GM20431 (cell line): ENCODE data around the gene SLC29A2.

Experiments
- in situ Hi-C: fragments of 300-500 bp; cut with MseI, MboI; formaldehyde crosslinking; loops from one replicate; pipeline ENCODE4 v1.15.0; 2020; ENCODE audit warnings: low sequenced_read_pairs; ENCODE audit not compliant: unreplicated experiment

The SLC29A2 gene

GRCh38 chr11:66336234-66337102, 35.1 kb downstream of the SLC29A2 start, which contains the start of gene RIN1:
Gene RIN1 (minus strand): TSS chr11:66336434. CDS start chr11:66336402, 32 bp downstream.
- in situ Hi-C loops, result no loop called here

- in situ Hi-C loops, result no loop called here
These were observed 35.9 kb downstream of the SLC29A2 start for GRCh38 chr11:66335531-66336233.

GRCh38 chr11:66334605-66335442, 36.7 kb downstream of the SLC29A2 start:
- in situ Hi-C loops, result no loop called here

GRCh38 chr11:66333896-66334604, 37.5 kb downstream of the SLC29A2 start:
- in situ Hi-C loops, result no loop called here

GRCh38 chr11:66333220-66333877, 38.2 kb downstream of the SLC29A2 start:
- in situ Hi-C loops, result no loop called here

GRCh38 chr11:66332371-66333219, 39.0 kb downstream of the SLC29A2 start:
- in situ Hi-C loops, result no loop called here

GRCh38 chr11:66331542-66332370, 39.8 kb downstream of the SLC29A2 start:
- in situ Hi-C loops, result no loop called here

- in situ Hi-C loops, result no loop called here
These were observed 40.6 kb downstream of the SLC29A2 start for GRCh38 chr11:66330931-66331330.

GRCh38 chr11:66329165-66329673, 42.3 kb downstream of the SLC29A2 start:
- in situ Hi-C loops, result no loop called here

- in situ Hi-C loops, result no loop called here
These were observed 43.0 kb downstream of the SLC29A2 start for GRCh38 chr11:66328302-66329144.

GRCh38 chr11:66328031-66328301, 43.6 kb downstream of the SLC29A2 start:
- in situ Hi-C loops, result no loop called here

GRCh38 chr11:66327171-66328030, 44.2 kb downstream of the SLC29A2 start:
- in situ Hi-C loops, result no loop called here

- in situ Hi-C loops, result no loop called here
These were observed 45.1 kb downstream of the SLC29A2 start for GRCh38 chr11:66326261-66327111.

- in situ Hi-C loops, result no loop called here
These were observed 46.3 kb downstream of the SLC29A2 start for GRCh38 chr11:66325263-66325671.

GRCh38 chr11:66324664-66325063, 46.9 kb downstream of the SLC29A2 start:
- in situ Hi-C loops, result no loop called here
